Parathyroid adenoma (tissue), 2 donors: ENCODE measurements around the gene SNX11.

Experiments
- H2AFZ ChIP-seq: fragments of 300-600 bp; sonication (generic); one replicate; pipeline ENCODE4 v1.7.0; 2017; ENCODE audit warnings: antibody characterized with exemption, mild to moderate bottlenecking
- H3K27ac ChIP-seq: fragments of 300-600 bp; sonication (generic); one replicate; pipeline ENCODE4 v1.7.0; 2017
- H3K27me3 ChIP-seq: fragments of 300-600 bp; sonication (generic); one replicate; pipeline ENCODE4 v1.7.0; 2017; ENCODE audit warnings: low read length; ENCODE audit not compliant: control insufficient read depth, insufficient read depth
- H3K36me3 ChIP-seq: fragments of 300-600 bp; sonication (generic); one replicate; pipeline ENCODE4 v1.7.0; 2017; ENCODE audit warnings: low read length; ENCODE audit not compliant: control insufficient read depth, insufficient read depth
- H3K4me1 ChIP-seq: fragments of 300-600 bp; sonication (generic); one replicate; pipeline ENCODE4 v1.7.0; 2017; ENCODE audit warnings: control low read depth
- H3K4me2 ChIP-seq: fragments of 300-600 bp; sonication (generic); one replicate; pipeline ENCODE4 v1.7.0; 2017; ENCODE audit warnings: low read length
- H3K4me3 ChIP-seq: fragments of 300-600 bp; sonication (generic); one replicate; pipeline ENCODE4 v1.7.0; 2017; ENCODE audit warnings: low read depth, low read length
- H3K79me2 ChIP-seq: fragments of 300-600 bp; sonication (generic); one replicate; pipeline ENCODE4 v1.7.0; 2017; ENCODE audit warnings: control low read depth
- H3K9ac ChIP-seq: fragments of 300-600 bp; sonication (generic); one replicate; pipeline ENCODE4 v1.7.0; 2017; ENCODE audit warnings: mild to moderate bottlenecking
- H3K9me3 ChIP-seq: fragments of 300-600 bp; sonication (generic); one replicate; pipeline ENCODE4 v1.7.0; 2017; ENCODE audit warnings: low read length; ENCODE audit not compliant: control insufficient read depth
- TF ChIP-seq, protein P1 (sequence below): fragments of 300-600 bp; sonication (generic); IDR thresholded peaks from one replicate; pipeline ENCODE4 v1.7.0; 2017; ENCODE audit warnings: antibody characterized with exemption, mild to moderate bottlenecking
- donor health status: primary hyperparathyroidism.

SNX11 gene

DNA sequence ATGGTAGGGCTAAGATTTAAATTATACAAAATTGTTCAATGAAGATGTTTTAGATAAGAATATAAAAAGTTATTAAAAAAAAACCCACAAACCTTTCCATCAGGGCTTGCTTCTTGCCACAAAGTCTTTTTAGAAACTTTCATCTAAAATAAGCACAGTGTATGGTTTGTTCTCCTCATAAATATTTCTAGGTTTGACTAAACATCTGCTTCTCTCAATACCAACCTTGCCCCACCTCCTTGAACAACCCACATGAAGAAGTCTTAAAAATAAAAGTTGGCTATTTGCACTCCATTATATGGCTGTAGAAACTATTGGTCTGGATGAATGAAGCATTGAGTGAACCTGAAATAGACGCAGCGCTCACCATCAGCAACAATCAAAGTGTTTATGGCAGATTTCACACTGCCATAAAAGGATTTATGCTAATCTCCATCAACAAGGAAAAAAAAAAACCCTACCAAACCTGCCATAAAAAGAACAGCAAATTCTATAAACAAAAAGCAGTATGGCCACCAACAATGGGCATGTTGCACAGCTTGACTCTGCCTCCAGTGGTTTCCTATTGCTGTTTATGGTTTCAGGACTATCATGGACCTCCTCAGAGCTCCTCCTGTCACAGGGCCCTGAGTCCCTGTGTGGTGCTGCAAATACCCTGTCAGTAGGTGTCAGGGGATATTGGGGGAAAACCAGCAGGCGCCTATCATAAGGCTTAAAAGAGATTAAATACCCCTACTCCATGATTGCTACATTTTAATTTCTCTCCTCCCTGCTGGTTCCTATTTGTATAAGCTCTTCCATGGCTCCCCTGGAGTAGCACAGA is 37.6 kb downstream of the SNX11 start:
- H3K27ac ChIP-seq: no peak overlapping the region
- no peaks in the 10 kb centered on the region for H3K36me3 ChIP-seq
- TF ChIP-seq, protein P1, sequence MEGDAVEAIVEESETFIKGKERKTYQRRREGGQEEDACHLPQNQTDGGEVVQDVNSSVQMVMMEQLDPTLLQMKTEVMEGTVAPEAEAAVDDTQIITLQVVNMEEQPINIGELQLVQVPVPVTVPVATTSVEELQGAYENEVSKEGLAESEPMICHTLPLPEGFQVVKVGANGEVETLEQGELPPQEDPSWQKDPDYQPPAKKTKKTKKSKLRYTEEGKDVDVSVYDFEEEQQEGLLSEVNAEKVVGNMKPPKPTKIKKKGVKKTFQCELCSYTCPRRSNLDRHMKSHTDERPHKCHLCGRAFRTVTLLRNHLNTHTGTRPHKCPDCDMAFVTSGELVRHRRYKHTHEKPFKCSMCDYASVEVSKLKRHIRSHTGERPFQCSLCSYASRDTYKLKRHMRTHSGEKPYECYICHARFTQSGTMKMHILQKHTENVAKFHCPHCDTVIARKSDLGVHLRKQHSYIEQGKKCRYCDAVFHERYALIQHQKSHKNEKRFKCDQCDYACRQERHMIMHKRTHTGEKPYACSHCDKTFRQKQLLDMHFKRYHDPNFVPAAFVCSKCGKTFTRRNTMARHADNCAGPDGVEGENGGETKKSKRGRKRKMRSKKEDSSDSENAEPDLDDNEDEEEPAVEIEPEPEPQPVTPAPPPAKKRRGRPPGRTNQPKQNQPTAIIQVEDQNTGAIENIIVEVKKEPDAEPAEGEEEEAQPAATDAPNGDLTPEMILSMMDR: no peak
- H3K4me2 ChIP-seq: no peak overlapping the region
- no peak overlapping the region for H2AFZ ChIP-seq
- no peak overlapping the region for H3K9ac ChIP-seq
- H3K27me3 ChIP-seq: no peaks in the 10 kb centered on the region
- no peak overlapping the region for H3K4me3 ChIP-seq
- H3K4me1 ChIP-seq: no peaks in the 10 kb centered on the region
- H3K79me2 ChIP-seq: no peaks in the 10 kb centered on the region
- no peaks in the 10 kb centered on the region for H3K9me3 ChIP-seq

DNA sequence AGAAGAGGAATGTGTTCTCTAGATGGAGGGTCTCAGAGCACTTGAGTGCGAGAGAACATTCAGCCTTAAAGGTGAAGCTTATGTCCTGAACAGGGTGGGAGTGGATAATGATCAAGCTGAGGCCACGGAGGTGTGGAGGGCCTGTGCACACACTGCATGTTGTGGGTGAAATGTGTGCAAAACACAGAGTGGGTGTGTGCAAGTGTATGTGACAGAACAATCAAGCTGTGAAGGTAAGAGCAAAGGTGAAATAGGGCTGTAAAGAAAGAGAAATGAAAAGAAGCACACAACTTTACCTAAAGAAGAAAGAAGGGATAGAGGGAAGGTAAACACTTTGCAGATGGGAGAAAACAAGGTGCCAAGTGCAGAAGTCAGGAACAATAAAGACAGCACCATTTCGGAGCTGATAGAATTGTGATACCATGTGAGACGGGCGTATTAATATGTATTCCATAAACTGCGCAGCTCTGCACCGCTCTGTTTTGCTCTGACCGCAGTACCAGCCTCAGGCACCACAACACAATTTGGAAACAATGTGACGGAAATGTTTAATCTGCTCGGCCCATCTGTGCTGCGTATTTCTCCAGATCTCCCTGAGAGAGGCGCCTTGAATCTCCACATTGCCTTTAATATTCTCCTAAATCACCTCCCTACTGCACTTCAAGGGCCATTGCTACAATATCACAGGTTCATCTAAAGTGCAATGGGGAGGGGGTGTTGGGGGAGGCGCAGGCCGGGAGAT is 40.6 kb downstream of the SNX11 start:
- H3K9ac ChIP-seq: no peak overlapping the region
- H3K27me3 ChIP-seq: no peaks in the 10 kb centered on the region
- no peaks in the 10 kb centered on the region for H3K4me1 ChIP-seq
- no peaks in the 10 kb centered on the region for H3K36me3 ChIP-seq
- no peak overlapping the region for H2AFZ ChIP-seq
- no peaks in the 10 kb centered on the region for H3K79me2 ChIP-seq
- no peak overlapping the region for H3K27ac ChIP-seq
- TF ChIP-seq, protein P1: no peak
- H3K9me3 ChIP-seq: no peaks in the 10 kb centered on the region
- no peak overlapping the region for H3K4me2 ChIP-seq
- H3K4me3 ChIP-seq: no peak overlapping the region

DNA sequence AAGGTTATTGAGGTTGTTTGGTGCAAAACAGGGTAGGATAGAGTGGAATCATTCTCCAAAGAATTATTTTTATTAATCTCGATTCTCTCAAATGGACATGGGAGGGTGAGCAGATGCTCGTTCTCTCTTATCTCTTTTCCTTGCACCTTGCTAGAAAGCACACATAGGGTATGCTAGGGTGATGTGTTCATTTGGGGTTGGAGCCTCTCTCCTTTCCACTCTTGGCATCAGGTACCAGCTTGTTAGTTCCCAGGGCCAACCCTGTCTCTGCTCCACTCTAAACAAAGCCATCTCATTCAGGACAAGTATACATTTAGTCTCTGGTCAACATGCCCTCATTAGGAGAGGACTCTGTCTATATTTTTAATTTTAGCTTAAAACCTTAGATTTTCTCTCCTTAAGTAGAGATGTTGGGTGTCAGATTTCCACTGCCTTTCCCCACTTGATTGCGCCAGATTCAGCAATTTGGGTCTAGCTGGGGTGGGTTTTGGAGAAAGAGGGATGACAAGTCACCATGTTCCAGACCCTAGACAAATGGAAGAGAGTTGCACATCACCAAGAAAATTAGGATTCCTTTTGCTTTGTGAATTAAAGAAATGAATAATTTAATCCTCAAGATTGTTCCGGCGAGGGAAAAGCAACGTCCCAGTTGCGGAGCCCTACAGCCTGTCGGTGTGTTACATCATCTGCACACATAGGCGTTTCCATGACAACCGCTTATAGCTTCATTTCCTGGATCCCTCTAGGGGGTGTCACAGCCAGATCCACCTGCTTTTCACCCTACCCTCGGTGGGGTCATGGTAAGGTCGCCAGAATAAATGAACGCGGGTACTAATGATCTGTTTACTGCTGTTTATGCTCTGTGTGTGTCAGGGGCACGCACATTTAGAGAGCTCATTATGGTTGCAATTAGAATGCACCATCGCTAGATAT is 41.6 kb downstream of the SNX11 start:
- Histone ChIP-seq H3K36me3 (no peaks in the 10 kb centered on the region), H2AFZ (no peak overlapping the region), H3K4me2 (no peak overlapping the region), H3K9me3 (no peaks in the 10 kb centered on the region), H3K79me2 (no peaks in the 10 kb centered on the region), H3K27me3 (no peaks in the 10 kb centered on the region), H3K4me1 (no peaks in the 10 kb centered on the region), H3K4me3 (no peak overlapping the region), H3K27ac (no peak overlapping the region), H3K9ac (no peak overlapping the region)
- TF ChIP-seq, protein P1: no peak

DNA sequence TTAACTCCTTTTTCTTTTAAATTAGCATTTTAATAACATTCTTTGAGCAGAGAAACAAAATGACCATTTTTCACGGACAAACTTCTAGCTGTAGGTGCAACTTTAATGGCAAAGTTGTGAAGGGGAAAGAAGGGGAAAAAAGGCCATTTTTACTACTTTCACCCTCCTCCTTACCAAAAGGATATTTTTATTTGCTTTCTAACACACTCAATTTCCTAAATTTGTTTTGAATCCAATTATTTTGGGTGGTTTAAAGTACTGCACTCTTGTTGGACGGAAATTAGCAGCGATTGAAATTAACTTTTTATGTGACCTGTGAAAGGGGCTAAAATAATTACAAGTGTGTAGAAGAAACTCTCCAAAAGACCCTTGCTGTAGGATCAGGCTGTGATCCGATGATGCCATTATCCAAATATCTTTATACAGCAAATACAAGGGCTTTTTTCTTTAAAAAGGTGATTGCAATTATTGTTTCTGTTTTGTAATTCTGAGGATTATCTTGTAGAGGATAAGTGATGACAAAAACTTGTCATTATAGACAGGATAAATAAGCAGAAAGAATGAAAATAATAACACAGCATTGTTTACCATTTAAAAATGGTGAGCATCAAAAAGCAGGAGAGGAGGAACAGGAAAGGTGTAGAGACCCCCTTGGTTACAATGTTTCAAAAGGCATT is 42.4 kb downstream of the SNX11 start:
- Histone ChIP-seq H3K4me2 (no peak overlapping the region), H3K27ac (no peak overlapping the region), H3K27me3 (no peaks in the 10 kb centered on the region), H3K36me3 (no peaks in the 10 kb centered on the region), H2AFZ (no peak overlapping the region), H3K4me3 (no peak overlapping the region), H3K79me2 (no peaks in the 10 kb centered on the region), H3K9me3 (no peaks in the 10 kb centered on the region), H3K4me1 (no peaks in the 10 kb centered on the region), H3K9ac (no peak overlapping the region)
- TF ChIP-seq, protein P1: no peak
